ENCODE results near the gene NR2C2. TPM values are rescaled to one million over a fixed set of nuclear protein-coding genes. Genes with fewer than 3 reads are reported as not detected.

Gene NR2C2
- total RNA-seq, 1 experiment from 2014 or later = 38.5 TPM

GRCh38 chr3:15086699-15087098 lies 139.3 kb downstream of the NR2C2 start:
- H3K14ac ChIP-seq (ENCODE audit: insufficient read depth, low read length) = no peak overlapping the region
- no peak for DNase-seq
- no peak overlapping the region for H3K18ac ChIP-seq (ENCODE audit: insufficient read length, low read depth, low read length)
- no CpG with 5 or more reads among the region's 2 CpGs for WGBS (ENCODE audit: extremely low coverage, insufficient read length, low lambda C conversion rate)
- H3K4me2 ChIP-seq (ENCODE audit: insufficient read depth, insufficient read length, low read length) = no peak overlapping the region
- TF ChIP-seq CTCF (conservative IDR thresholded peaks at IDR 0.05) = no peak
- no peaks in the 10 kb centered on the region for H3K9me3 Mint-ChIP-seq
- no peaks in the 10 kb centered on the region for H3K79me1 ChIP-seq (ENCODE audit: insufficient read depth, low read depth, low read length, poor library complexity, severe bottlenecking)
- H2AK5ac ChIP-seq (ENCODE audit: insufficient read length, low read length) = no peak overlapping the region
- H3K4me1 ChIP-seq (ENCODE audit: insufficient read depth, low read length) = no peaks in the 10 kb centered on the region
- no peak overlapping the region for H3K27ac Mint-ChIP-seq
- no peak overlapping the region for H3K4me3 Mint-ChIP-seq
- H2BK5ac ChIP-seq (ENCODE audit: insufficient read length, low read length) = no peak overlapping the region
- H2AFZ ChIP-seq (ENCODE audit: low read length) = no peak overlapping the region
- H3K79me2 ChIP-seq (ENCODE audit: insufficient read depth, low read length) = no peaks in the 10 kb centered on the region
- H3K4me1 Mint-ChIP-seq = no peaks in the 10 kb centered on the region
- H4K8ac ChIP-seq (replicated peaks; ENCODE audit: insufficient read length, low read depth, low read length) = no peak overlapping the region
- H3K27ac ChIP-seq (ENCODE audit: insufficient read length, low read depth, low read length) = no peak overlapping the region
- no peaks in the 10 kb centered on the region for H3K27me3 Mint-ChIP-seq (ENCODE audit: low read depth)
- H2BK15ac ChIP-seq (ENCODE audit: low read depth, low read length) = no peak overlapping the region
- H3K4ac ChIP-seq (ENCODE audit: low read depth, low read length) = no peak overlapping the region
- no peak overlapping the region for H2BK12ac ChIP-seq (ENCODE audit: insufficient read length, low read depth, low read length)
- no peaks in the 10 kb centered on the region for H3K23me2 ChIP-seq (ENCODE audit: insufficient read length, low read depth, low read length, poor library complexity, severe bottlenecking)
- H3K9me3 ChIP-seq (ENCODE audit: control insufficient read depth, low read depth, low read length) = no peaks in the 10 kb centered on the region
- H3K27me3 ChIP-seq (ENCODE audit: insufficient read depth, low read length) = no peaks in the 10 kb centered on the region
- H3T11ph ChIP-seq (ENCODE audit: low read length) = no peak overlapping the region
- peaks cover 15 to 53% (median 38%) of the 10 kb centered on the region in 3 experiments; a peak in 6 of 7 replicates for H3K36me3 Mint-ChIP-seq (ENCODE audit: insufficient read depth in 1 of 3, low read depth in 3 of 3)
- no peak overlapping the region for H3K56ac ChIP-seq (ENCODE audit: insufficient read length, low read depth, low read length)
- H2BK20ac ChIP-seq (ENCODE audit: low read depth, low read length, poor library complexity, severe bottlenecking) = no peak overlapping the region
- no peaks in the 10 kb centered on the region for H4K20me1 ChIP-seq (ENCODE audit: control insufficient read depth, insufficient read depth, insufficient read length)
- no peak overlapping the region for H3K23ac ChIP-seq (ENCODE audit: insufficient read length, low read depth, low read length)
- H4K5ac ChIP-seq (ENCODE audit: insufficient read length, low read depth, low read length) = no peak overlapping the region
- no peak overlapping the region for H2BK120ac ChIP-seq (ENCODE audit: low read depth, low read length, poor library complexity, severe bottlenecking)
- no peak overlapping the region for H4K91ac ChIP-seq (ENCODE audit: insufficient read length, low read depth, low read length)
- H3K9ac ChIP-seq (ENCODE audit: extremely low read depth, insufficient read length, low read length) = no peak overlapping the region

All from H9 (cell line).